SU-DHL-6 (cell line): ENCODE measurements around the gene DUSP2.

Experiments
- CTCF ChIP-seq: fragments of 200-600 bp; sonication (generic); IDR thresholded peaks from one replicate; pipeline ENCODE4 v1.5.1; 2017; ENCODE audit warnings: antibody characterized with exemption, mild to moderate bottlenecking, low read length, moderate library complexity; ENCODE audit not compliant: insufficient read depth, poor library complexity, severe bottlenecking
- EZH2phosphoT487 ChIP-seq: fragments of 200-600 bp; sonication (generic), shearing (Covaris generic); conservative IDR thresholded peaks from 2 replicates; pipeline ENCODE4 v1.6.1; 2018; ENCODE audit warnings: mild to moderate bottlenecking, antibody characterized with exemption, low read length, moderate library complexity, mixed read lengths

DNA sequence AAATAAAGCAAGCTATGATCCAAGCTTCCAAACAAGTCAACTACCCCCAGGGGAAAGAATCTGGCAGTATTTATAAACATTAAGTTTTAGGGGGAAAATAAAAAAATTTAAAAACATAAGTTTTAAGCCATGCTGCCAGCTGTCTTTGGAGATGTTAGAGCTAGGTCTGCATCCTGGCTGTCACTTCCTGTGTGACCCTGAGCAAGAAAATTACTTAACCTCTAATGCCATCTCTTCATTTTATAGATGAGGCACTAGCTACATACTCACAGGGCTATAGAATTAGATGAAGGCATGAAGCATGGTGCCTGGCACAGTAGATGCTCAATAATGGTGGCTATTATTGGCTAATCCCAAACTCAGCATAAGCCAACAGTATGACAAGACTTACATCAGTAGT lies 35.3 kb upstream of the DUSP2 start:
- TF ChIP-seq CTCF (no peak), EZH2phosphoT487 (no peak)
